ENCODE data around the gene MOXD1. TPM values are rescaled to one million over a fixed set of nuclear protein-coding genes. Genes with fewer than 3 reads are reported as not detected.

The MOXD1 gene
- total and polyA plus RNA-seq, 12 donors = 0.80 to 4.9 (median 1.9) TPM

DNA sequence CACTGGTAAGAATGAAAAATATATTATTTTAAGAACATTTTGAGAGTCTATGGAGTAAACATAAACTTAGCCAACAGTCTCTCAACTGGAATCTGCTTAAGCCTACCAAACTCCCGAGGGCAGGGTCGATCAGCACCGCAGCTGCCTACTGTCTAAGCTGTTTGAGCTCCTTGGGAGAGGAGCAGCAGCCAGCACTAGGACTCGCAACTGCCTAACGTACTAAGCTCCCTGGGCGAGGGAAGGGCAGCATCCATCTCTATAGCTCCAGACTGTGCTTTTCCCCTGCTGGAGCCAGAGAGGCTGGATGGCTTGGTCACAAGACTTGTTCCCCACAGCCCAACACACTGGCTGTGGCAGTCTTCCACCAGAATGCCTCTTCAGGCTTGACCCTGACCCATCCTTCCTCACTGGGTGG, 96.4 kb downstream of the MOXD1 start:
- Histone ChIP-seq H3K27ac (no peak overlapping the region), H3K27me3 (no peaks in the 10 kb centered on the region)
- intact Hi-C loops (cut with DNase I) = loop anchor here in 2 of 10 donors (5.0 kb wide), 1 partner anchor 177 kb away; no protein-coding TSS in a partner anchor

GRCh38 chr6:132300323-132300949, 100.8 kb downstream of the MOXD1 start:
- no peaks in the 10 kb centered on the region for H3K36me3 ChIP-seq
- H3K27me3 ChIP-seq = no peaks in the 10 kb centered on the region
- intact Hi-C loops (cut with DNase I) = loop anchor here in 3 of 10 donors (2.0 to 5.0 kb wide), 2 partner anchors 182 to 184 kb away; no protein-coding TSS in a partner anchor
- H3K4me1 ChIP-seq = no peaks in the 10 kb centered on the region
- H3K27ac ChIP-seq = no peak overlapping the region
- TF ChIP-seq, protein P1, sequence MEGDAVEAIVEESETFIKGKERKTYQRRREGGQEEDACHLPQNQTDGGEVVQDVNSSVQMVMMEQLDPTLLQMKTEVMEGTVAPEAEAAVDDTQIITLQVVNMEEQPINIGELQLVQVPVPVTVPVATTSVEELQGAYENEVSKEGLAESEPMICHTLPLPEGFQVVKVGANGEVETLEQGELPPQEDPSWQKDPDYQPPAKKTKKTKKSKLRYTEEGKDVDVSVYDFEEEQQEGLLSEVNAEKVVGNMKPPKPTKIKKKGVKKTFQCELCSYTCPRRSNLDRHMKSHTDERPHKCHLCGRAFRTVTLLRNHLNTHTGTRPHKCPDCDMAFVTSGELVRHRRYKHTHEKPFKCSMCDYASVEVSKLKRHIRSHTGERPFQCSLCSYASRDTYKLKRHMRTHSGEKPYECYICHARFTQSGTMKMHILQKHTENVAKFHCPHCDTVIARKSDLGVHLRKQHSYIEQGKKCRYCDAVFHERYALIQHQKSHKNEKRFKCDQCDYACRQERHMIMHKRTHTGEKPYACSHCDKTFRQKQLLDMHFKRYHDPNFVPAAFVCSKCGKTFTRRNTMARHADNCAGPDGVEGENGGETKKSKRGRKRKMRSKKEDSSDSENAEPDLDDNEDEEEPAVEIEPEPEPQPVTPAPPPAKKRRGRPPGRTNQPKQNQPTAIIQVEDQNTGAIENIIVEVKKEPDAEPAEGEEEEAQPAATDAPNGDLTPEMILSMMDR (IDR thresholded peaks at IDR 0.05) = peak; percentile 19 to 74 (median 60)
- H3K4me3 ChIP-seq = no peak overlapping the region
- 59 to 60% methylated on average over 4 of the region's 4 CpGs for WGBS, 2 donors
- ATAC-seq = peak in 5 of 8 donors; percentile 51 to 75 (median 59)
- peak in 1 of 2 donors; percentile 22 for DNase-seq
- peaks cover 0 to 9% (median 0%) of the 10 kb centered on the region in 11 donors for H3K9me3 ChIP-seq

More for the DNA sequence above, 96.4 kb downstream of the MOXD1 start:
- WGBS, 2 donors = 92 to 96% methylated on average over 6 of the region's 6 CpGs
- Histone ChIP-seq H3K4me3 (no peak overlapping the region), H3K4me1 (no peaks in the 10 kb centered on the region), H3K9me3 (peaks cover 0 to 40% (median 15%) of the 10 kb centered on the region in 11 donors), H3K36me3 (no peaks in the 10 kb centered on the region)
- DNase-seq = no peak
- TF ChIP-seq, protein P1 (IDR thresholded peaks at IDR 0.05) = no peak
- ATAC-seq = no peak

DNA sequence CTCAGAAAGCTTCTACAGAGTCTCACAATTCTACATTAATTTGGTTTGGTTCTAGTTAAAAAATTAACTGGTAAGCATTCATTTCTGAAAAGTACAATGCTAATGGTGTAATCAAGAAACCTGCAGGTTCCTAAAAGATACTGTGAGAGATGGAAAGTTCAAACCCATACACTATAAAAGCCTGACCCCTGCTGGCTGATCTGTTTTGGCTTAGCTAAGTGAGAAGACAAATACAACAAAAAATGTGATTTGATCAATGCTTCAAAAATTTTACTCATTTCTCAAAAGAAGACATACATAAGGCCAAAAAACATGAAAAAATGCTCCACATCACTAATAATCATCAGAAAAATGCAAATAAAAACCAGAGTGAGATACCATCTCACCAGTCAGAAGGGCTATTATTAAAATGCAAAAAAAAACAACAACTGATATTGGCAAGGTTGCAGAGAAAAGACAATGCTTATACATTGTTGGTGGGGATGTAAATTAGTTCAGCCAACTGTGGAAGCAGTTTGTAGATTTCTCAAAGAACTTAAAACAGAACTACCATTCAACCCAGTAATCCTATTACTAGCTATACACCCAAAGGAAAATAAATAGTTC, 102.8 kb downstream of the MOXD1 start:
- DNase-seq = peak in 1 of 2 donors; percentile 16
- Histone ChIP-seq H3K9me3 (peaks cover 0 to 9% (median 0%) of the 10 kb centered on the region in 11 donors), H3K4me3 (no peak overlapping the region), H3K4me1 (no peaks in the 10 kb centered on the region), H3K27ac (no peak overlapping the region), H3K27me3 (no peaks in the 10 kb centered on the region), H3K36me3 (no peaks in the 10 kb centered on the region)
- intact Hi-C loops (cut with DNase I) = loop anchor here in 4 of 10 donors (2.0 to 5.0 kb wide), 2 partner anchors 184 to 186 kb away; no protein-coding TSS in a partner anchor
- no peak for ATAC-seq
- TF ChIP-seq, protein P1 (IDR thresholded peaks at IDR 0.05) = peak; percentile 12 to 70 (median 58)

DNA sequence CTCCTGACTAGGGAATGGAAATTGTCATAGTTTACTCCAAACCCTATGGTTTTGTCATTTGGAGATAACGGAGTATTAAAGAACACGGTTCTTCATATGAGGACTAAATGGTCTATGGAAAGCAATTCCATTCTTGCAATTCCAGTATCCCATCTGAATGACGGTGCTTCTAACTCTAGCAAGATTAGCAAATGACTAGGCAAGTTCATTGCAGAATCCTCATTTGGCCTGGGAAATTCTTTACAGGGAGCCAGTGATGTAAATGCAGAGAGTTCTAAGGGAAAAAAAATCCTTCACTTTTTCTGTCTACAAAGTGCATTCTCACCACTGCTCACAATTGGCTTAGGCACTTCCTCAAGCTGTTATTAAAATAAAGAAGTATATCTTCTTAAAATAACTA, 111.5 kb downstream of the MOXD1 start:
- H3K9me3 ChIP-seq = peaks cover 0 to 2% (median 0%) of the 10 kb centered on the region in 11 donors
- no peak overlapping the region for H3K4me3 ChIP-seq
- no peaks in the 10 kb centered on the region for H3K36me3 ChIP-seq
- intact Hi-C loops (cut with DNase I) = loop anchor here in 1 of 10 donors (5.0 kb wide), 1 partner anchor 193 kb away; no protein-coding TSS in a partner anchor
- WGBS, 2 donors = 63 to 77% methylated on average over 3 of the region's 3 CpGs
- no peaks in the 10 kb centered on the region for H3K4me1 ChIP-seq
- no peak overlapping the region for H3K27ac ChIP-seq
- DNase-seq (no peak), ATAC-seq (no peak)
- TF ChIP-seq, protein P1 (IDR thresholded peaks at IDR 0.05) = no peak
- peaks cover 0 to 7% (median 0%) of the 10 kb centered on the region in 7 donors for H3K27me3 ChIP-seq
